H1 (cell line): ENCODE results near the gene FOXS1. TPM values are rescaled to one million over a fixed set of nuclear protein-coding genes. Genes with fewer than 3 reads are reported as not detected.

Experiments
- CTCF ChIA-PET: fragments of 300-600 bp; sonication (Branson Sonifier 250); formaldehyde crosslinking; loops from one replicate; lab custom pipeline; 2021; ENCODE audit not compliant: partially characterized antibody; lab: Charles Lee
- POLR2A ChIA-PET: fragments of 300-600 bp; sonication (Branson Sonifier 250); formaldehyde crosslinking; loops from one replicate; lab custom pipeline; 2021; ENCODE audit warnings: inconsistent platforms; ENCODE audit not compliant: partially characterized antibody; lab: Charles Lee
- DNase-seq, 2 experiments: peaks; one replicate each; pipeline versions ENCODE4 v3.0.0 to v3.0.0-alpha.2; 2010 to 2022; ENCODE audit warnings: low spot score in 2 of 2, low read depth in 1 of 2, mixed read lengths in 1 of 2
- FAIRE-seq: peaks from 2 replicates; lab custom pipeline; 2011; peaks lifted over from hg19 to GRCh38; lab: Jason Lieb, UNC
- H2AFZ ChIP-seq: 2 replicates; pipeline ENCODE4 v1.8.1; 2012; ENCODE audit warnings: low read length, inconsistent platforms
- H2AK5ac ChIP-seq: 2 replicates; pipeline ENCODE4 v1.6.1; 2013; ENCODE audit warnings: low read depth, low read length
- H2BK120ac ChIP-seq: replicated peaks from 2 replicates; pipeline ENCODE3; 2013; ENCODE audit warnings: low read depth, low read length, inconsistent platforms
- H2BK12ac ChIP-seq: 2 replicates; pipeline ENCODE4 v1.6.1; 2013; ENCODE audit warnings: low read depth, low read length
- H2BK15ac ChIP-seq: 2 replicates; pipeline ENCODE4 v1.6.1; 2013; ENCODE audit warnings: low read length
- H2BK20ac ChIP-seq: 2 replicates; pipeline ENCODE4 v1.6.1; 2013; ENCODE audit warnings: low read length
- H2BK5ac ChIP-seq: 2 replicates; pipeline ENCODE4 v1.6.1; 2013; ENCODE audit warnings: low read depth, low read length
- H3K14ac ChIP-seq: 2 replicates; pipeline ENCODE4 v1.6.1; 2013; ENCODE audit warnings: inconsistent platforms; ENCODE audit not compliant: insufficient read length
- H3K18ac ChIP-seq: 2 replicates; pipeline ENCODE4 v1.6.1; 2013; ENCODE audit warnings: low read length; ENCODE audit errors: extremely low read depth
- H3K23ac ChIP-seq: 2 replicates; pipeline ENCODE4 v1.6.1; 2013; ENCODE audit warnings: inconsistent platforms; ENCODE audit not compliant: insufficient read length
- H3K23me2 ChIP-seq: 2 replicates; pipeline ENCODE4 v1.6.1; 2013; ENCODE audit warnings: low read depth, low read length
- H3K27ac ChIP-seq: 2 replicates; pipeline ENCODE4 v1.6.1; 2011; ENCODE audit warnings: low read depth, low read length, inconsistent platforms
- H3K27me3 ChIP-seq, 4 experiments: replicated peaks in 1 of 4; 1 replicate in 1 of 4; 2 replicates in 3 of 4; pipeline versions ENCODE4 v1.6.1 to v1.8.1; 2011 to 2013; ENCODE audit warnings: low read length in 3 of 4, mild to moderate bottlenecking in 3 of 4, inconsistent platforms in 2 of 4, mixed read lengths in 2 of 4, moderate library complexity in 1 of 4; ENCODE audit not compliant: control insufficient read depth in 3 of 4, insufficient read depth in 3 of 4; ENCODE audit errors: extremely low read depth in 1 of 4
- H3K36me3 ChIP-seq, 4 experiments: 2 replicates each; pipeline versions ENCODE4 v1.6.1 to v1.8.1; 2011 to 2013; ENCODE audit warnings: mild to moderate bottlenecking in 4 of 4, low read length in 3 of 4, moderate library complexity in 2 of 4, control low read depth in 1 of 4, inconsistent platforms in 1 of 4; ENCODE audit not compliant: insufficient read depth in 4 of 4, control insufficient read depth in 2 of 4
- H3K4ac ChIP-seq: replicated peaks from 2 replicates; pipeline ENCODE3; 2013; ENCODE audit warnings: low read length, low read depth, mixed read lengths, inconsistent platforms; ENCODE audit not compliant: insufficient read length
- H3K4me1 ChIP-seq, 4 experiments: replicated peaks in 1 of 4; 1 replicate in 1 of 4; 2 replicates in 3 of 4; pipeline versions ENCODE4 v1.6.1 to v1.8.1; 2011 to 2013; ENCODE audit warnings: low read length in 3 of 4, inconsistent platforms in 2 of 4, mixed read lengths in 1 of 4; ENCODE audit not compliant: insufficient read depth in 4 of 4, control insufficient read depth in 3 of 4
- H3K4me2 ChIP-seq, 2 experiments: 2 replicates each; pipeline versions ENCODE4 v1.6.1 to v1.8.1; 2011 to 2013; ENCODE audit warnings: low read depth in 2 of 2, low read length in 2 of 2, control low read depth in 1 of 2, inconsistent platforms in 1 of 2, mild to moderate bottlenecking in 1 of 2; ENCODE audit not compliant: insufficient read depth in 1 of 2
- H3K4me3 ChIP-seq, 4 experiments: fragments of 200-600, 300-600 bp in 1 of 4; sonication (generic), shearing (Covaris generic), sonication (Bioruptor Twin) in 1 of 4; 2 replicates each; pipeline versions ENCODE4 v1.5.1 to v1.8.1; 2011 to 2016; ENCODE audit warnings: low read length in 4 of 4, low read depth in 3 of 4, control low read depth in 2 of 4, inconsistent platforms in 2 of 4, mild to moderate bottlenecking in 2 of 4, mixed read lengths in 1 of 4, moderate library complexity in 1 of 4; ENCODE audit not compliant: insufficient read depth in 2 of 4; ENCODE audit errors: extremely low read depth in 1 of 4
- H3K56ac ChIP-seq: replicated peaks from 2 replicates; pipeline ENCODE3; 2013; ENCODE audit warnings: low read depth, mild to moderate bottlenecking, mixed read lengths, low read length, inconsistent platforms; ENCODE audit not compliant: insufficient read length
- H3K79me1 ChIP-seq: 2 replicates; pipeline ENCODE4 v1.6.1; 2013; ENCODE audit warnings: low read depth, low read length, control low read depth
- H3K79me2 ChIP-seq, 2 experiments: 2 replicates each; pipeline versions ENCODE4 v1.6.1 to v1.8.1; 2012 to 2013; ENCODE audit warnings: low read length in 2 of 2, mild to moderate bottlenecking in 2 of 2, inconsistent platforms in 1 of 2; ENCODE audit not compliant: insufficient read depth in 2 of 2, control insufficient read depth in 1 of 2
- H3K9ac ChIP-seq, 4 experiments: replicated peaks in 1 of 4; 1 replicate in 1 of 4; 2 replicates in 3 of 4; pipeline versions ENCODE4 v1.6.1 to v1.8.1; 2011 to 2013; ENCODE audit warnings: low read depth in 3 of 4, low read length in 3 of 4, control low read depth in 2 of 4, mild to moderate bottlenecking in 2 of 4, moderate library complexity in 2 of 4, inconsistent platforms in 1 of 4; ENCODE audit errors: extremely low read depth in 1 of 4
- H3K9me3 ChIP-seq, 2 experiments: 2 replicates each; pipeline versions ENCODE4 v1.6.1 to v1.8.1; 2012 to 2013; ENCODE audit warnings: mild to moderate bottlenecking in 2 of 2, moderate library complexity in 2 of 2, control low read depth in 1 of 2, inconsistent platforms in 1 of 2, low read depth in 1 of 2, low read length in 1 of 2, mixed read lengths in 1 of 2; ENCODE audit not compliant: insufficient read depth in 2 of 2
- H4K20me1 ChIP-seq, 2 experiments: replicated peaks in 1 of 2; 2 replicates each; pipeline versions ENCODE3 to v1.8.1; 2011 to 2013; ENCODE audit warnings: inconsistent platforms in 2 of 2, low read length in 2 of 2, mild to moderate bottlenecking in 1 of 2; ENCODE audit not compliant: insufficient read depth in 2 of 2, control insufficient read depth in 1 of 2
- H4K5ac ChIP-seq: 2 replicates; pipeline ENCODE4 v1.6.1; 2013; ENCODE audit warnings: low read length, low read depth, mixed read lengths, inconsistent platforms; ENCODE audit not compliant: insufficient read length
- H4K8ac ChIP-seq: 2 replicates; pipeline ENCODE4 v1.8.0; 2013; ENCODE audit warnings: mild to moderate bottlenecking, moderate library complexity, low read length, inconsistent platforms; ENCODE audit not compliant: insufficient read depth; ENCODE audit errors: extremely low read depth
- H4K91ac ChIP-seq: replicated peaks from 2 replicates; pipeline ENCODE3; 2013; ENCODE audit warnings: low read length, mixed read lengths, inconsistent platforms; ENCODE audit not compliant: insufficient read length
- CHD2 ChIP-seq: IDR thresholded peaks from 2 replicates; pipeline ENCODE4 v1.6.1; 2012; ENCODE audit warnings: low read length, improper control_type of control experiment
- HDAC6 ChIP-seq: IDR thresholded peaks from one replicate; pipeline ENCODE4 v1.7.1; 2012; ENCODE audit warnings: low read depth, mild to moderate bottlenecking, inconsistent platforms, low read length, moderate library complexity
- POU5F1 ChIP-seq: IDR thresholded peaks from 2 replicates; pipeline ENCODE4 v1.6.1; 2011; ENCODE audit warnings: low read depth, mild to moderate bottlenecking, low read length, moderate library complexity
- RAD21 ChIP-seq, 2 experiments: IDR thresholded peaks in 1 of 2; conservative IDR thresholded peaks in 1 of 2; 2 replicates each; pipeline ENCODE4 v1.6.1; 2011; ENCODE audit warnings: low read depth in 2 of 2, low read length in 2 of 2, improper control_type of control experiment in 1 of 2, inconsistent platforms in 1 of 2, mild to moderate bottlenecking in 1 of 2, moderate library complexity in 1 of 2
- WGBS, 2 experiments: shearing (Covaris generic) in 1 of 2; methylation state at CpG; one replicate each; pipeline versions ENCODE4 v1.1.6 to v1.1.7; 2013 to 2015; ENCODE audit warnings: low lambda C conversion rate in 2 of 2, mixed read lengths in 2 of 2, inconsistent platforms in 1 of 2, low coverage in 1 of 2, missing lambda C conversion rate in 1 of 2; ENCODE audit not compliant: insufficient replicate concordance in 2 of 2, insufficient coverage in 1 of 2, insufficient read length in 1 of 2; ENCODE audit errors: extremely low coverage in 1 of 2, missing lambda C conversion rate in 1 of 2; 5-methylcytosine and 5-hydroxymethylcytosine counted together
- polyA plus RNA-seq, 7 experiments: library from polyadenylated mRNA; depleted of rRNA in 3 of 7; stranded (reverse) in 5 of 7; unstranded in 2 of 7; fragments of >200 nt in 5 of 7; fragments of 200-250 nt in 2 of 7; gene quantifications; 1 replicate in 5 of 7; 2 replicates in 1 of 7; 4 replicates in 1 of 7; pipeline versions ENCODE4 v1.2.1 to v1.2.3, GENCODE V29; 2011 to 2013; ENCODE audit warnings: missing spikeins in 2 of 7, mixed read lengths in 2 of 7
- small RNA-seq: library from polyadenylated mRNA; stranded (forward); fragments of <200 nt; extraction: miRNeasy Mini kit (QIAGEN cat#:217004); gene quantifications from one replicate; pipeline ENCODE3, GENCODE V24; 2013; ENCODE audit not compliant: insufficient read depth
- total RNA-seq: library from RNA; stranded (reverse); fragmentation: NEBNext Ultra II Directional; extraction: Animal tissue kit (Norgen Biotek cat#: 25700); gene quantifications from 2 replicates; pipeline ENCODE4 v1.2.1, GENCODE V29; 2021

Gene FOXS1
- total and polyA plus RNA-seq, 2 of the 8 experiments (the other 6 are each of a cell fraction or from before 2014, with no cell fraction given): 0.45 TPM; not detected in 1

- no peak overlapping the region for H3K56ac ChIP-seq
- FAIRE-seq: no peak
- no peaks in the 10 kb centered on the region for H3K4me1 ChIP-seq
- no peak overlapping the region for H4K8ac ChIP-seq
- WGBS, 2 experiments: 92% methylated on average over 3 of the region's 3 CpGs; no CpG with 5 or more reads in 1 of the 2 experiments
- H3K23me2 ChIP-seq: no peaks in the 10 kb centered on the region
- no peak overlapping the region for H4K91ac ChIP-seq
- H3K9ac ChIP-seq: no peak overlapping the region
- no peak overlapping the region for H3K18ac ChIP-seq
- peaks cover 0 to 2% of the 10 kb centered on the region in 2 experiments for H4K20me1 ChIP-seq
- H3K79me2 ChIP-seq: no peaks in the 10 kb centered on the region
- no peak overlapping the region for H3K4me3 ChIP-seq
- H4K5ac ChIP-seq: no peak overlapping the region
- no peak overlapping the region for H3K4me2 ChIP-seq
- no peak overlapping the region for H3K27ac ChIP-seq
- H3K23ac ChIP-seq: no peak overlapping the region
- POLR2A ChIA-PET: no interaction called here
- no peak overlapping the region for H2BK12ac ChIP-seq
- H3K27me3 ChIP-seq: no peaks in the 10 kb centered on the region
- H2BK20ac ChIP-seq: no peak overlapping the region
- no peak for DNase-seq
- no peaks in the 10 kb centered on the region for H3K9me3 ChIP-seq
- H3K14ac ChIP-seq: no peak overlapping the region
- no peak overlapping the region for H2AFZ ChIP-seq
- no peak overlapping the region for H3K4ac ChIP-seq
- no peak for TF ChIP-seq CHD2
- no peak for TF ChIP-seq RAD21 (IDR thresholded peaks at IDR 0.05 in 1 of 2, conservative IDR thresholded peaks at IDR 0.05 in 1 of 2; ENCODE audit: low read depth in 2 of 2, low read length in 2 of 2)
- TF ChIP-seq POU5F1: no peak
- no peak for TF ChIP-seq HDAC6
- H2BK5ac ChIP-seq: no peak overlapping the region
- peaks cover 60 to 90% (median 69%) of the 10 kb centered on the region in 4 experiments for H3K36me3 ChIP-seq
- H2BK120ac ChIP-seq: no peak overlapping the region
- no peak overlapping the region for H2BK15ac ChIP-seq
- H2AK5ac ChIP-seq: no peak overlapping the region
- CTCF ChIA-PET: no interaction called here
- no peaks in the 10 kb centered on the region for H3K79me1 ChIP-seq
Observed at GRCh38 chr20:31797364-31797763, 48.0 kb downstream of the FOXS1 start.

Small RNA genes within 50 kb of the gene (small RNA-seq; reads per million reads assigned to genes)
- gene AL160175.1: not detected

Other genes starting within 250 kb of the FOXS1 start
- gene ID1, start 240.3 kb downstream of the FOXS1 start, total RNA-seq: 120 and 131 TPM in 2 replicates
- 357 and 566 TPM in 2 replicates for gene ID1, start 240.3 kb downstream of the FOXS1 start, polyA plus RNA-seq (2011; rRNA removed)
- gene COX4I2, start 207.7 kb downstream of the FOXS1 start, total RNA-seq: not detected in 2 replicates
- 0.26 and 0.97 TPM in 2 replicates for gene COX4I2, start 207.7 kb downstream of the FOXS1 start, polyA plus RNA-seq (2011; rRNA removed)
- 64.9 and 66.0 TPM in 2 replicates for gene BCL2L1, start 122.7 kb downstream of the FOXS1 start, total RNA-seq
- gene BCL2L1, start 122.7 kb downstream of the FOXS1 start, polyA plus RNA-seq (2011; rRNA removed): 66.1 and 94.4 TPM in 2 replicates
- 122 and 125 TPM in 2 replicates for gene TPX2, start 106.3 kb downstream of the FOXS1 start, total RNA-seq
- 36.5 and 43.6 TPM in 2 replicates for gene TPX2, start 106.3 kb downstream of the FOXS1 start, polyA plus RNA-seq (2011; rRNA removed)
- 0.22 TPM in 1 of 2 replicates, not detected in the other for gene MYLK2, start 26.2 kb downstream of the FOXS1 start, total RNA-seq
- 0.26 and 0.27 TPM in 2 replicates for gene MYLK2, start 26.2 kb downstream of the FOXS1 start, polyA plus RNA-seq (2011; rRNA removed)
- gene DUSP15, start 24.9 kb upstream of the FOXS1 start, total RNA-seq: 0.91 and 1.0 TPM in 2 replicates
- 3.2 and 6.0 TPM in 2 replicates for gene DUSP15, start 24.9 kb upstream of the FOXS1 start, polyA plus RNA-seq (2011; rRNA removed)
- not detected in 2 replicates for gene TTLL9, start 25.0 kb upstream of the FOXS1 start, total RNA-seq
- 0.06 and 0.19 TPM in 2 replicates for gene TTLL9, start 25.0 kb upstream of the FOXS1 start, polyA plus RNA-seq (2011; rRNA removed)
- 14.2 and 14.5 TPM in 2 replicates for gene PDRG1, start 106.4 kb upstream of the FOXS1 start, total RNA-seq
- 20.1 and 20.8 TPM in 2 replicates for gene PDRG1, start 106.4 kb upstream of the FOXS1 start, polyA plus RNA-seq (2011; rRNA removed)
- 1.8 and 2.4 TPM in 2 replicates for gene XKR7, start 122.5 kb upstream of the FOXS1 start, total RNA-seq
- gene XKR7, start 122.5 kb upstream of the FOXS1 start, polyA plus RNA-seq (2011; rRNA removed): 2.4 TPM in 2 replicates
- gene CCM2L, start 164.8 kb upstream of the FOXS1 start, total RNA-seq: 5.5 and 6.0 TPM in 2 replicates
- 15.8 and 23.1 TPM in 2 replicates for gene CCM2L, start 164.8 kb upstream of the FOXS1 start, polyA plus RNA-seq (2011; rRNA removed)
- 0.37 and 0.82 TPM in 2 replicates for gene HCK, start 206.6 kb upstream of the FOXS1 start, total RNA-seq
- gene HCK, start 206.6 kb upstream of the FOXS1 start, polyA plus RNA-seq (2011; rRNA removed): 4.3 and 4.4 TPM in 2 replicates